ENCODE measurements around the gene MOSMO. TPM values are rescaled to one million over a fixed set of nuclear protein-coding genes. Genes with fewer than 3 reads are reported as not detected.
A peak's percentile ranks its signal among the peaks of the same experiment; 100 is the strongest.

Gene MOSMO
- total and polyA plus RNA-seq, 2 of the 13 experiments (the other 11 are each of a cell fraction or from before 2014, with no cell fraction given), result 26.7 to 32.6 TPM

DNA sequence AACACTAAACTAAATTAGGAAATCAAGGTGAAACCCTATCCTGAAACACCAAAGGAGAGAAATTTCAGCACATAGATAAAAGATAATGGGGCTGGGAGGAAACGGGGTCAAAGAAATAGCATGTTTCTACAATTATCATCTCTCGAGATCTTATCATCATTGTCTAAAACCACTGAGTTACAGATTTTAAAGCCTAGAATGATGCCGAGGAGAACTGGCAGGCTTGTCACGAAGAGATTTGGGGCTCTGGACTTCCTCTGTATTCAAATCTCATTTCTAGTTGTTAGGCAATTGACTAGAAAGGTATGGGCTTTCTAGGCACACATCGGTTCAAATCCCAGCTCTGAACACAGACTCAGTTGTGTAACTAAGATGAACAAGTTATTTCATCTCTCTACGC is 16.3 kb upstream of the MOSMO start:
- no peak for TF ChIP-seq YEATS4 (CRISPR knock-in tag; IDR thresholded peaks at IDR 0.05; ENCODE audit: borderline replicate concordance)
- TF ChIP-seq, protein P1, sequence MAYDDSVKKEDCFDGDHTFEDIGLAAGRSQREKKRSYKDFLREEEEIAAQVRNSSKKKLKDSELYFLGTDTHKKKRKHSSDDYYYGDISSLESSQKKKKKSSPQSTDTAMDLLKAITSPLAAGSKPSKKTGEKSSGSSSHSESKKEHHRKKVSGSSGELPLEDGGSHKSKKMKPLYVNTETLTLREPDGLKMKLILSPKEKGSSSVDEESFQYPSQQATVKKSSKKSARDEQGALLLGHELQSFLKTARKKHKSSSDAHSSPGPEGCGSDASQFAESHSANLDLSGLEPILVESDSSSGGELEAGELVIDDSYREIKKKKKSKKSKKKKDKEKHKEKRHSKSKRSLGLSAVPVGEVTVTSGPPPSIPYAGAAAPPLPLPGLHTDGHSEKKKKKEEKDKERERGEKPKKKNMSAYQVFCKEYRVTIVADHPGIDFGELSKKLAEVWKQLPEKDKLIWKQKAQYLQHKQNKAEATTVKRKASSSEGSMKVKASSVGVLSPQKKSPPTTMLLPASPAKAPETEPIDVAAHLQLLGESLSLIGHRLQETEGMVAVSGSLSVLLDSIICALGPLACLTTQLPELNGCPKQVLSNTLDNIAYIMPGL (CRISPR knock-in tag; IDR thresholded peaks at IDR 0.05; ENCODE audit: borderline replicate concordance in 1 of 2, low read depth in 1 of 2), result no peak
- TF ChIP-seq, protein P2, sequence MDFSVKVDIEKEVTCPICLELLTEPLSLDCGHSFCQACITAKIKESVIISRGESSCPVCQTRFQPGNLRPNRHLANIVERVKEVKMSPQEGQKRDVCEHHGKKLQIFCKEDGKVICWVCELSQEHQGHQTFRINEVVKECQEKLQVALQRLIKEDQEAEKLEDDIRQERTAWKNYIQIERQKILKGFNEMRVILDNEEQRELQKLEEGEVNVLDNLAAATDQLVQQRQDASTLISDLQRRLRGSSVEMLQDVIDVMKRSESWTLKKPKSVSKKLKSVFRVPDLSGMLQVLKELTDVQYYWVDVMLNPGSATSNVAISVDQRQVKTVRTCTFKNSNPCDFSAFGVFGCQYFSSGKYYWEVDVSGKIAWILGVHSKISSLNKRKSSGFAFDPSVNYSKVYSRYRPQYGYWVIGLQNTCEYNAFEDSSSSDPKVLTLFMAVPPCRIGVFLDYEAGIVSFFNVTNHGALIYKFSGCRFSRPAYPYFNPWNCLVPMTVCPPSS (IDR thresholded peaks at IDR 0.05), result no peak
- H3K27ac ChIP-seq (ENCODE audit: extremely low read length, insufficient read depth, low read length), result no peak overlapping the region
- no peaks in the 10 kb centered on the region for H3K79me2 ChIP-seq (ENCODE audit: insufficient read depth, low read length)
- H4K20me1 ChIP-seq (ENCODE audit: insufficient read depth, low read length), result no peaks in the 10 kb centered on the region
- CTCF ChIA-PET (ENCODE audit: low intra/inter-chr PET ratio, low total read pairs), result no interaction called here
- POLR2A ChIA-PET, result interaction anchor here (1.3 kb wide), 1 partner anchor 32 kb away, joined by 3 read pairs; no protein-coding TSS in a partner anchor
- H3K9me3 ChIP-seq (ENCODE audit: low read length), result no peaks in the 10 kb centered on the region
- H3K36me3 ChIP-seq (replicated peaks in 1 of 2; ENCODE audit: control insufficient read depth in 1 of 2, insufficient read depth in 2 of 2, low read length in 2 of 2), result no peaks in the 10 kb centered on the region; a peak in 1 of 5 replicates
- DNase-seq (ENCODE audit: low spot score) (no peak), FAIRE-seq (no peak), ATAC-seq (no peak)
- 80% methylated on average over 6 of the region's 6 CpGs for WGBS (ENCODE audit: low lambda C conversion rate)
- H3K4me2 ChIP-seq (ENCODE audit: low read depth, low read length), result no peak overlapping the region
- no peak overlapping the region for H3K4me3 ChIP-seq (replicated peaks in 1 of 3; ENCODE audit: insufficient read depth in 1 of 3, low read depth in 2 of 3, low read length in 3 of 3)
- intact Hi-C loops (cut with micrococcal nuclease; ENCODE audit: unreplicated experiment) (no loop called here), in situ Hi-C loops (cut with HindIII; ENCODE audit: extremely low pct_ligation_motif_present, low pct_unique_long_range_greater_than_20kb) (no loop called here)
- H3K4me1 ChIP-seq (ENCODE audit: insufficient read depth, low read length), result peaks cover 20% of the 10 kb centered on the region
- H3K9ac ChIP-seq (ENCODE audit: insufficient read depth, low read depth, low read length), result no peak overlapping the region
- BruUV-seq (replicated peaks), result no TSS peak
- H2AFZ ChIP-seq (ENCODE audit: low read length), result no peak overlapping the region
- no peaks in the 10 kb centered on the region for H3K27me3 ChIP-seq (ENCODE audit: control insufficient read depth in 1 of 2, insufficient read depth in 2 of 2, low read length in 2 of 2)

DNA sequence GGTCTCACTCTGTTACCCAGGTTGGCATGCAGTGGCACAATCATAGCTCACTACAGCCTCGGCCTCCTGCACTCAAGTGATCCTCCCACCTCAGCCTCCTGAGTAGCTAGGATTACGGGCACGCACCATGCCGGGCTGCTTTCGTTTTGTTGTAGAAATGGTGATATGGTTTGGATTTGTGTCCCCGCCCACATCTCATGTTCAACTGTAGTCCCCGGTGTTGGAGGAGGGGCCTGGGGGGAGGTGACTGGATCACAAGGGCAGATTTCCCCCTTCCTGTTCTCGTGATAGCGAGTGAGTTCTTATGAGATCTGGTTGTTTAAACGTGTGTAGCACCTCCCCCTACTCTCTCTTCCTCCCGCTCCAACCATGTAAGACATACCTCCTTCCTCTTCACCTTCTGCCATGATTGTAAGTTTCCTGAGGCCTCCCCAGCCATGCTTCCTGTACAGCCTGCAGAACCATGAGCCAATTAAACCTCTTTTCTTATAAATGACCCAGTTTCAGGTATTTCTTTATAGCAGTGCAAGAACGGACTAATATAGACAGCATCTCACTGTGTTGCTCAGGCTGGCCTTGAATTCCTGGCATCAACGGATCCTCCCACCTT is 12.9 kb upstream of the MOSMO start:
- no peaks in the 10 kb centered on the region for H3K9me3 ChIP-seq (ENCODE audit: low read length)
- intact Hi-C loops (cut with micrococcal nuclease; ENCODE audit: unreplicated experiment), result no loop called here
- BruUV-seq (replicated peaks), result no TSS peak
- no peak for TF ChIP-seq FIP1L1 (IDR thresholded peaks at IDR 0.05; ENCODE audit: borderline replicate concordance, insufficient read depth, low read depth, low read length)
- TF ChIP-seq, protein P3, sequence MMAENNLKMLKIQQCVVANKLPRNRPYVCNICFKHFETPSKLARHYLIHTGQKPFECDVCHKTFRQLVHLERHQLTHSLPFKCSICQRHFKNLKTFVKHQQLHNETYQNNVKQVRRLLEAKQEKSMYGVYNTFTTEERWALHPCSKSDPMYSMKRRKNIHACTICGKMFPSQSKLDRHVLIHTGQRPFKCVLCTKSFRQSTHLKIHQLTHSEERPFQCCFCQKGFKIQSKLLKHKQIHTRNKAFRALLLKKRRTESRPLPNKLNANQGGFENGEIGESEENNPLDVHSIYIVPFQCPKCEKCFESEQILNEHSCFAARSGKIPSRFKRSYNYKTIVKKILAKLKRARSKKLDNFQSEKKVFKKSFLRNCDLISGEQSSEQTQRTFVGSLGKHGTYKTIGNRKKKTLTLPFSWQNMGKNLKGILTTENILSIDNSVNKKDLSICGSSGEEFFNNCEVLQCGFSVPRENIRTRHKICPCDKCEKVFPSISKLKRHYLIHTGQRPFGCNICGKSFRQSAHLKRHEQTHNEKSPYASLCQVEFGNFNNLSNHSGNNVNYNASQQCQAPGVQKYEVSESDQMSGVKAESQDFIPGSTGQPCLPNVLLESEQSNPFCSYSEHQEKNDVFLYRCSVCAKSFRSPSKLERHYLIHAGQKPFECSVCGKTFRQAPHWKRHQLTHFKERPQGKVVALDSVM (CRISPR knock-in tag; IDR thresholded peaks at IDR 0.05), result peak; percentile 85
- TF ChIP-seq ZNF530 (CRISPR knock-in tag; IDR thresholded peaks at IDR 0.05; ENCODE audit: low read depth), result no peak
- TF ChIP-seq HNF4G (IDR thresholded peaks at IDR 0.05; ENCODE audit: borderline replicate concordance, low read depth, low read length), result no peak
- TF ChIP-seq HNF4G (CRISPR knock-in tag; IDR thresholded peaks at IDR 0.05; ENCODE audit: borderline replicate concordance, low read depth), result no peak
- no peak for TF ChIP-seq NFE2 (CRISPR knock-in tag; IDR thresholded peaks at IDR 0.05)
- TF ChIP-seq SRF (IDR thresholded peaks at IDR 0.05; ENCODE audit: low read depth, low read length), result no peak
- TF ChIP-seq CHD2 (IDR thresholded peaks at IDR 0.05; ENCODE audit: low read depth, low read length), result peak; percentile 64
- TF ChIP-seq CBFB (CRISPR knock-in tag; IDR thresholded peaks at IDR 0.05), result no peak

More for the DNA sequence above, 12.9 kb upstream of the MOSMO start:
- ChIA-PET POLR2A (no interaction called here), CTCF (ENCODE audit: low intra/inter-chr PET ratio, low total read pairs) (no interaction called here)
- H3K79me2 ChIP-seq (ENCODE audit: insufficient read depth, low read length), result no peaks in the 10 kb centered on the region
- no peak overlapping the region for H3K4me3 ChIP-seq (replicated peaks in 1 of 3; ENCODE audit: insufficient read depth in 1 of 3, low read depth in 2 of 3, low read length in 3 of 3)
- no peak overlapping the region for H3K9ac ChIP-seq (ENCODE audit: insufficient read depth, low read depth, low read length)
- peaks cover 53% of the 10 kb centered on the region for H3K4me1 ChIP-seq (ENCODE audit: insufficient read depth, low read length)
- no peak overlapping the region for H3K27ac ChIP-seq (ENCODE audit: extremely low read length, insufficient read depth, low read length)
- no peaks in the 10 kb centered on the region for H3K27me3 ChIP-seq (ENCODE audit: control insufficient read depth in 1 of 2, insufficient read depth in 2 of 2, low read length in 2 of 2)
- H4K20me1 ChIP-seq (ENCODE audit: insufficient read depth, low read length), result no peaks in the 10 kb centered on the region
- in situ Hi-C loops (cut with HindIII; ENCODE audit: extremely low pct_ligation_motif_present, low pct_unique_long_range_greater_than_20kb), result loop anchor here (5.0 kb wide), 2 partner anchors 102 to 192 kb away; no protein-coding TSS in a partner anchor
- ATAC-seq (no peak), DNase-seq (ENCODE audit: low spot score) (peak; percentile 44), FAIRE-seq (no peak)
- no peak overlapping the region; the same call in 1 of the 2 replicates for H3K4me2 ChIP-seq (ENCODE audit: low read depth, low read length)
- WGBS (ENCODE audit: low lambda C conversion rate), result 70% methylated on average over 13 of the region's 13 CpGs
- no peaks in the 10 kb centered on the region for H3K36me3 ChIP-seq (replicated peaks in 1 of 2; ENCODE audit: control insufficient read depth in 1 of 2, insufficient read depth in 2 of 2, low read length in 2 of 2)
- no peak overlapping the region for H2AFZ ChIP-seq (ENCODE audit: low read length)

Measured in HepG2 (cell line).